K562 (cell line): ENCODE data around the gene SLC26A11. TPM values are rescaled to one million over a fixed set of nuclear protein-coding genes. Genes with fewer than 3 reads are reported as not detected.

ENCODE experiments used
- ATAC-seq: fragments of 200-7000 bp; cut with Tn5 transposase; 3 replicates; pipeline ENCODE4 v1.9.1; 2020; ENCODE audit warnings: moderate library complexity
- BruUV-seq: library from RNA; stranded (reverse); fragments of 400-500 nt; replicated peaks from 2 replicates; lab custom pipeline; 2021; lab: Mats Ljungman, UMichigan
- CTCF ChIA-PET: fragments of 300-600 bp; formaldehyde crosslinking; extraction: SDS; loops from one replicate; lab custom pipeline; 2021; ENCODE audit warnings: low intra/inter-chr PET ratio; lab: Yijun Ruan, JAX
- POLR2A ChIA-PET: fragments of 300-600, 350-650 bp; sonication (Branson Sonifier 250); formaldehyde crosslinking; extraction: SDS; loops from one replicate; lab custom pipeline; 2021; ENCODE audit warnings: antibody characterized with exemption, inconsistent platforms; lab: Yijun Ruan, JAX
- DNase-seq, 4 experiments: peaks; one replicate each; pipeline versions ENCODE4 v3.0.0 to v3.0.0-alpha.2; 2011 to 2018; ENCODE audit warnings: low spot score in 3 of 4, mixed read lengths in 3 of 4; ENCODE audit errors: extremely low read depth in 1 of 4
- FAIRE-seq: peaks from 2 replicates; lab custom pipeline; 2011; peaks lifted over from hg19 to GRCh38; lab: Jason Lieb, UNC
- H2AFZ ChIP-seq: 2 replicates; pipeline ENCODE4 v1.6.0; 2011; ENCODE audit warnings: low read depth, low read length, control low read depth, inconsistent platforms
- H3K27ac ChIP-seq: fragments of 200-600 bp; 3 replicates; pipeline ENCODE4 v1.8.0; 2011; ENCODE audit warnings: low read depth, mild to moderate bottlenecking, control low read depth, inconsistent platforms, low read length, moderate library complexity, mixed read lengths; ENCODE audit errors: extremely low read depth
- H3K27me3 ChIP-seq, 2 experiments: fragments of 300-600 bp in 1 of 2; 2 replicates in 1 of 2; 3 replicates in 1 of 2; pipeline versions ENCODE4 v1.6.0 to v1.8.0; 2011; ENCODE audit warnings: inconsistent platforms in 2 of 2, low read length in 2 of 2, mild to moderate bottlenecking in 1 of 2, mixed read lengths in 1 of 2, moderate library complexity in 1 of 2; ENCODE audit not compliant: control insufficient read depth in 2 of 2, insufficient read depth in 2 of 2
- H3K36me3 ChIP-seq: fragments of 300-600 bp; 3 replicates; pipeline ENCODE4 v1.8.0; 2011; ENCODE audit warnings: mild to moderate bottlenecking, low read length, inconsistent platforms; ENCODE audit not compliant: control insufficient read depth, insufficient read depth
- H3K4me1 ChIP-seq, 2 experiments: fragments of 200-600 bp in 1 of 2; replicated peaks in 1 of 2; 2 replicates in 1 of 2; 3 replicates in 1 of 2; pipeline versions ENCODE4 v1.5.1 to v1.8.0; 2011; ENCODE audit warnings: inconsistent platforms in 2 of 2, low read length in 2 of 2, mild to moderate bottlenecking in 1 of 2, mixed read lengths in 1 of 2, moderate library complexity in 1 of 2; ENCODE audit not compliant: control insufficient read depth in 2 of 2, insufficient read depth in 2 of 2
- H3K4me2 ChIP-seq: 2 replicates; pipeline ENCODE4 v1.6.1; 2011; ENCODE audit warnings: low read length, control low read depth, inconsistent platforms, mixed read lengths; ENCODE audit not compliant: insufficient read depth
- H3K4me3 ChIP-seq: fragments of 200-600 bp; sonication (generic), shearing (Covaris generic); 2 replicates; pipeline ENCODE4 v1.5.1; 2016; ENCODE audit warnings: control low read depth, inconsistent platforms
- H3K79me2 ChIP-seq: fragments of 200-600 bp; 3 replicates; pipeline ENCODE4 v1.8.0; 2011; ENCODE audit warnings: low read length, inconsistent platforms; ENCODE audit not compliant: control insufficient read depth, insufficient read depth
- H3K9ac ChIP-seq, 2 experiments: 2 replicates each; pipeline versions ENCODE4 v1.6.0 to v1.6.1; 2011; ENCODE audit warnings: low read depth in 2 of 2, low read length in 2 of 2, control low read depth in 1 of 2, inconsistent platforms in 1 of 2, mild to moderate bottlenecking in 1 of 2, mixed read lengths in 1 of 2; ENCODE audit not compliant: insufficient read depth in 1 of 2
- H3K9me1 ChIP-seq: one replicate; pipeline ENCODE4 v1.6.0; 2011; ENCODE audit warnings: inconsistent platforms, mild to moderate bottlenecking, low read length, moderate library complexity; ENCODE audit not compliant: control insufficient read depth, insufficient read depth
- H3K9me3 ChIP-seq: replicated peaks from 2 replicates; pipeline ENCODE4 v1.5.1; 2011; ENCODE audit warnings: low read depth, low read length, inconsistent platforms; ENCODE audit not compliant: control insufficient read depth, insufficient read depth
- H4K20me1 ChIP-seq: replicated peaks from 2 replicates; pipeline ENCODE4 v1.6.1; 2011; ENCODE audit warnings: low read length, inconsistent platforms, mixed read lengths; ENCODE audit not compliant: control insufficient read depth, insufficient read depth
- ARID2 ChIP-seq: fragments of 450-650 bp; IDR thresholded peaks from 2 replicates; pipeline ENCODE4 v1.6.1; 2017; ENCODE audit warnings: antibody characterized with exemption, mild to moderate bottlenecking
- MCM3 ChIP-seq: fragments of 450-650 bp; IDR thresholded peaks from 2 replicates; pipeline ENCODE4 v1.6.1; 2016
- RAD51 ChIP-seq: fragments of 450-650 bp; IDR thresholded peaks from 2 replicates; pipeline ENCODE4 v1.7.1; 2016; ENCODE audit warnings: low read depth, mild to moderate bottlenecking, borderline replicate concordance
- RUNX1 ChIP-seq: sonication (generic); IDR thresholded peaks from 2 replicates; pipeline ENCODE4 v1.6.1; 2016; ENCODE audit warnings: antibody characterized with exemption, low read depth
- SAFB ChIP-seq: fragments of 200-400 bp; formaldehyde crosslinking; IDR thresholded peaks from 2 replicates; pipeline ENCODE4 v1.6.1; 2017; ENCODE audit warnings: low read depth, low read length, borderline replicate concordance
- SMARCB1 ChIP-seq: IDR thresholded peaks from 2 replicates; pipeline ENCODE4 v1.6.1; 2011; ENCODE audit warnings: improper control_type of control experiment, low read depth; ENCODE audit not compliant: insufficient read length
- TAF9B ChIP-seq: fragments of 450-650 bp; IDR thresholded peaks from 2 replicates; pipeline ENCODE4 v1.6.1; 2018; ENCODE audit warnings: mild to moderate bottlenecking; ENCODE audit not compliant: partially characterized antibody
- TAL1 ChIP-seq: fragments of 450-650 bp; IDR thresholded peaks from 2 replicates; pipeline ENCODE4 v1.6.1; 2016; ENCODE audit warnings: mild to moderate bottlenecking
- ZNF165 ChIP-seq: fragments of 250-450 bp; sonication (Bioruptor Pico); IDR thresholded peaks from 2 replicates; pipeline ENCODE4 v1.4.0; 2020; ENCODE audit warnings: borderline replicate concordance
- WGBS: fragments of 100-300 bp; shearing (Covaris generic); methylation state at CpG from one replicate; pipeline ENCODE4 v1.1.6; 2016; ENCODE audit warnings: low coverage, mixed read lengths; ENCODE audit not compliant: insufficient coverage; ENCODE audit errors: missing lambda C conversion rate; 5-methylcytosine and 5-hydroxymethylcytosine counted together
- in situ Hi-C: fragments of 300-500 bp; cut with MboI; formaldehyde crosslinking; loops from 4 replicates; pipeline ENCODE4 v1.15.0; 2018; ENCODE audit warnings: inconsistent platforms, mixed read lengths
- intact Hi-C: fragments of 100-400 bp; cut with micrococcal nuclease; formaldehyde crosslinking; loops from 2 replicates; pipeline ENCODE4 v1.14.2; 2022
- polyA plus RNA-seq, 8 experiments: library from polyadenylated mRNA; depleted of rRNA in 4 of 8; stranded (reverse) in 5 of 8; unstranded in 3 of 8; fragments of >200 nt; fragmentation: Nextera tagmentation in 2 of 8; fragmentation: Illumina TruSeq in 1 of 8; extraction: Ambion mirVana in 2 of 8; extraction: Trizol in 1 of 8; gene quantifications; 2 replicates each; pipeline versions ENCODE4 v1.2.1 to v1.2.3, GENCODE V29; 2011 to 2014; ENCODE audit warnings: inconsistent platforms in 1 of 8, missing spikeins in 1 of 8
- total RNA-seq, 7 experiments: library from RNA; depleted of rRNA in 6 of 7; stranded (reverse); fragments of >200 nt in 6 of 7; fragmentation: Illumina TruSeq in 2 of 7; extraction: Trizol in 2 of 7; gene quantifications; 2 replicates each; pipeline versions ENCODE4 v1.2.1 to v1.2.3, GENCODE V29; 2011 to 2021; ENCODE audit warnings: low replicate concordance in 1 of 7
- TF ChIP-seq, protein P1 (sequence below): fragments of 450-650 bp; IDR thresholded peaks from 2 replicates; pipeline ENCODE4 v1.6.1; 2018; ENCODE audit not compliant: partially characterized antibody
- TF ChIP-seq, protein P2 (sequence below): sonication (generic); formaldehyde crosslinking; IDR thresholded peaks from 2 replicates; pipeline ENCODE4 v1.8.0; 2022; ENCODE audit warnings: mild to moderate bottlenecking, missing genetic modification reagents
- TF ChIP-seq, protein P3 (sequence below): fragments of 250-450 bp; sonication (Bioruptor Pico); IDR thresholded peaks from 2 replicates; pipeline ENCODE4 v1.4.0; 2020
- TF ChIP-seq, protein P4 (sequence below): IDR thresholded peaks from 3 replicates; pipeline ENCODE4 v1.6.1; 2011; ENCODE audit warnings: borderline replicate concordance, mild to moderate bottlenecking; ENCODE audit not compliant: insufficient read length, insufficient read depth

The SLC26A11 gene
- total and polyA plus RNA-seq, 9 of the 15 experiments (the other 6 are each of a cell fraction or from before 2014, with no cell fraction given) = 0.06 to 3.1 (median 1.2) TPM; not detected in 1

DNA sequence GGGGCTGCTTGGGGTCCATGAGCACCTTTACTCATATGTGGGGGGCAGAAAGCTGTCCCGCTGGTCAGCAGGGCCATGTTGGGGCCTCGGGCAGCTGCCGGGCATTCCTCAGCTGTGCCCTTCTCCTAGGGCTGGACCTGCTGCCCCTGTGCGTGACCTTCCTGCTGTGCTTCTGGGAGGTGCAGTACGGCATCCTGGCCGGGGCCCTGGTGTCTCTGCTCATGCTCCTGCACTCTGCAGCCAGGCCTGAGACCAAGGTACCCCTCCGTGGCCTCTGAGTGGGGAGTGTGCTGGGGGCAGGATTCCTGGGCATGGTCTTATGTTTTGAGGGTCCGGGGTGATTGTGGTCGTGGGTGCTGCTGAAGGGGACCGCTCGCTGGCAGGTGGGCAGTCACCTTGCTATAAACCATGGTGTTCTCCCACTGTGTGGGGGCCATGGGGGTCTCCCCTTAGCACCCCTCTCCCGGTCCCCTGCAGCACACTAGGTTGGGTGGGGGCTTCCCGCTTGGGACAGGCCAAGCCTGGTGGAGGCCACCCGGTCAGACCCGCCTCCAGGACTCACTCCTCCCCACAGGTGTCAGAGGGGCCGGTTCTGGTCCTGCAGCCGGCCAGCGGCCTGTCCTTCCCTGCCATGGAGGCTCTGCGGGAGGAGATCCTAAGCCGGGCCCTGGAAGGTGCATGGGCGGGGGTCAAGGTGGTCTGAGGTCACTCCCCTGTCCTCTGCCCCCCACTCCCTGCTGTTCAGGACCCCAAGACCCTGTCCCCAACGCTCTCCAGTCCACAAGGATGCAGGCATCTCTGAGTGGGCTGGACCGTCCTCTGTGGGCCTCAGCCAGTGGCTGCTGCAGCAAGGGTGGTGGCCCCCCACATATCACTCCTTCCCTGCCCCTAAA is 28.0 kb downstream of the SLC26A11 start:
- no peak overlapping the region for H3K4me3 ChIP-seq
- H3K9me1 ChIP-seq = no peaks in the 10 kb centered on the region
- in situ Hi-C loops (no loop called here), intact Hi-C loops (no loop called here)
- no peak for FAIRE-seq
- DNase-seq = peak in 1 of 4 experiments; percentile 8
- H3K9me3 ChIP-seq = no peaks in the 10 kb centered on the region
- peak overlapping the region in 1 of 2 experiments; percentile 35; a peak in 1 of 4 replicates for H3K9ac ChIP-seq
- no TSS peak for BruUV-seq
- no peak overlapping the region for H3K4me2 ChIP-seq
- no peaks in the 10 kb centered on the region for H4K20me1 ChIP-seq
- peaks cover 1 to 56% of the 10 kb centered on the region in 2 experiments; a peak in 3 of 5 replicates for H3K4me1 ChIP-seq
- no peaks in the 10 kb centered on the region for H3K79me2 ChIP-seq
- no peaks in the 10 kb centered on the region for H3K27me3 ChIP-seq
- POLR2A ChIA-PET = interaction anchor here (0.5 to 0.6 kb wide), 2 partner anchors 64 to 642 kb away, joined by 3 read pairs; no protein-coding TSS in a partner anchor
- TF ChIP-seq, protein P1, sequence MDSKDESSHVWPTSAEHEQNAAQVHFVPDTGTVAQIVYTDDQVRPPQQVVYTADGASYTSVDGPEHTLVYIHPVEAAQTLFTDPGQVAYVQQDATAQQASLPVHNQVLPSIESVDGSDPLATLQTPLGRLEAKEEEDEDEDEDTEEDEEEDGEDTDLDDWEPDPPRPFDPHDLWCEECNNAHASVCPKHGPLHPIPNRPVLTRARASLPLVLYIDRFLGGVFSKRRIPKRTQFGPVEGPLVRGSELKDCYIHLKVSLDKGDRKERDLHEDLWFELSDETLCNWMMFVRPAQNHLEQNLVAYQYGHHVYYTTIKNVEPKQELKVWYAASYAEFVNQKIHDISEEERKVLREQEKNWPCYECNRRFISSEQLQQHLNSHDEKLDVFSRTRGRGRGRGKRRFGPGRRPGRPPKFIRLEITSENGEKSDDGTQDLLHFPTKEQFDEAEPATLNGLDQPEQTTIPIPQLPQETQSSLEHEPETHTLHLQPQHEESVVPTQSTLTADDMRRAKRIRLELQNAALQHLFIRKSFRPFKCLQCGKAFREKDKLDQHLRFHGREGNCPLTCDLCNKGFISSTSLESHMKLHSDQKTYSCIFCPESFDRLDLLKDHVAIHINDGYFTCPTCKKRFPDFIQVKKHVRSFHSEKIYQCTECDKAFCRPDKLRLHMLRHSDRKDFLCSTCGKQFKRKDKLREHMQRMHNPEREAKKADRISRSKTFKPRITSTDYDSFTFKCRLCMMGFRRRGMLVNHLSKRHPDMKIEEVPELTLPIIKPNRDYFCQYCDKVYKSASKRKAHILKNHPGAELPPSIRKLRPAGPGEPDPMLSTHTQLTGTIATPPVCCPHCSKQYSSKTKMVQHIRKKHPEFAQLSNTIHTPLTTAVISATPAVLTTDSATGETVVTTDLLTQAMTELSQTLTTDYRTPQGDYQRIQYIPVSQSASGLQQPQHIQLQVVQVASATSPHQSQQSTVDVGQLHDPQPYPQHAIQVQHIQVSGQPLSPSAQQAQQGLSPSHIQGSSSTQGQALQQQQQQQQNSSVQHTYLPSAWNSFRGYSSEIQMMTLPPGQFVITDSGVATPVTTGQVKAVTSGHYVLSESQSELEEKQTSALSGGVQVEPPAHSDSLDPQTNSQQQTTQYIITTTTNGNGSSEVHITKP = no peak
- TF ChIP-seq, protein P2, sequence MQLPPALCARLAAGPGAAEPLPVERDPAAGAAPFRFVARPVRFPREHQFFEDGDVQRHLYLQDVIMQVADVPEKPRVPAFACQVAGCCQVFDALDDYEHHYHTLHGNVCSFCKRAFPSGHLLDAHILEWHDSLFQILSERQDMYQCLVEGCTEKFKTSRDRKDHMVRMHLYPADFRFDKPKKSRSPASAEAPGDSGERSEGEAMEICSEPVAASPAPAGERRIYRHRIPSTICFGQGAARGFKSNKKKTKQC (CRISPR knock-in tag) = no peak
- TF ChIP-seq TAL1 (no peak), SAFB (no peak), MCM3 (no peak), ZNF165 (no peak), SMARCB1 (no peak), RUNX1 (no peak), TAF9B (no peak), ARID2 (no peak), RAD51 (no peak)
- TF ChIP-seq, protein P3, sequence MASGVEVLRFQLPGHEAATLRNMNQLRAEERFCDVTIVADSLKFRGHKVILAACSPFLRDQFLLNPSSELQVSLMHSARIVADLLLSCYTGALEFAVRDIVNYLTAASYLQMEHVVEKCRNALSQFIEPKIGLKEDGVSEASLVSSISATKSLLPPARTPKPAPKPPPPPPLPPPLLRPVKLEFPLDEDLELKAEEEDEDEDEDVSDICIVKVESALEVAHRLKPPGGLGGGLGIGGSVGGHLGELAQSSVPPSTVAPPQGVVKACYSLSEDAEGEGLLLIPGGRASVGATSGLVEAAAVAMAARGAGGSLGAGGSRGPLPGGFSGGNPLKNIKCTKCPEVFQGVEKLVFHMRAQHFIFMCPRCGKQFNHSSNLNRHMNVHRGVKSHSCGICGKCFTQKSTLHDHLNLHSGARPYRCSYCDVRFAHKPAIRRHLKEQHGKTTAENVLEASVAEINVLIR (CRISPR knock-in tag) = no peak
- TF ChIP-seq, protein P4, sequence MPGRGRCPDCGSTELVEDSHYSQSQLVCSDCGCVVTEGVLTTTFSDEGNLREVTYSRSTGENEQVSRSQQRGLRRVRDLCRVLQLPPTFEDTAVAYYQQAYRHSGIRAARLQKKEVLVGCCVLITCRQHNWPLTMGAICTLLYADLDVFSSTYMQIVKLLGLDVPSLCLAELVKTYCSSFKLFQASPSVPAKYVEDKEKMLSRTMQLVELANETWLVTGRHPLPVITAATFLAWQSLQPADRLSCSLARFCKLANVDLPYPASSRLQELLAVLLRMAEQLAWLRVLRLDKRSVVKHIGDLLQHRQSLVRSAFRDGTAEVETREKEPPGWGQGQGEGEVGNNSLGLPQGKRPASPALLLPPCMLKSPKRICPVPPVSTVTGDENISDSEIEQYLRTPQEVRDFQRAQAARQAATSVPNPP = no peak
- no peak overlapping the region for H3K27ac ChIP-seq
- ATAC-seq = no peak
- 89% methylated on average over 18 of the region's 23 CpGs for WGBS
- CTCF ChIA-PET = no interaction called here
- H2AFZ ChIP-seq = no peak overlapping the region
- no peaks in the 10 kb centered on the region for H3K36me3 ChIP-seq
